Endothelial cell (in vitro differentiated cells): ENCODE measurements around the gene FAM118B. TPM values are rescaled to one million over a fixed set of nuclear protein-coding genes. Genes with fewer than 3 reads are reported as not detected.

Experiments used
- DNase-seq: peaks from one replicate; pipeline ENCODE4 v3.0.0; 2021; ENCODE audit warnings: low spot score
- H3K27ac Mint-ChIP-seq: one replicate; pipeline ENCODE4 v1.8.0; 2021; ENCODE audit warnings: mixed read lengths, inconsistent platforms; ENCODE audit not compliant: unreplicated experiment
- H3K27me3 Mint-ChIP-seq: one replicate; pipeline ENCODE4 v1.8.0; 2021; ENCODE audit warnings: mild to moderate bottlenecking, moderate library complexity, mixed read lengths, inconsistent platforms; ENCODE audit not compliant: unreplicated experiment
- H3K36me3 Mint-ChIP-seq: one replicate; pipeline ENCODE4 v1.8.0; 2021; ENCODE audit warnings: mild to moderate bottlenecking, low read depth, mixed read lengths, inconsistent platforms; ENCODE audit not compliant: unreplicated experiment
- H3K4me1 Mint-ChIP-seq: one replicate; pipeline ENCODE4 v1.8.0; 2021; ENCODE audit warnings: mild to moderate bottlenecking, mixed read lengths, inconsistent platforms; ENCODE audit not compliant: unreplicated experiment
- H3K4me3 Mint-ChIP-seq: one replicate; pipeline ENCODE4 v1.8.0; 2021; ENCODE audit warnings: mild to moderate bottlenecking, mixed read lengths, inconsistent platforms; ENCODE audit not compliant: unreplicated experiment
- H3K9me3 Mint-ChIP-seq: one replicate; pipeline ENCODE4 v1.8.0; 2021; ENCODE audit warnings: mixed read lengths, inconsistent platforms; ENCODE audit not compliant: unreplicated experiment
- CTCF ChIP-seq: fragments of 200-600 bp; sonication (generic); IDR thresholded peaks from one replicate; pipeline ENCODE4 v1.5.0; 2021; ENCODE audit warnings: antibody characterized with exemption; ENCODE audit not compliant: unreplicated experiment
- total RNA-seq: library from RNA; stranded (reverse); fragmentation: NEBNext Ultra II Directional; extraction: Animal tissue kit (Norgen Biotek cat#: 25700); gene quantifications from one replicate; pipeline ENCODE4 v1.2.1, GENCODE V29; 2021; ENCODE audit not compliant: unreplicated experiment

The FAM118B gene
- total RNA-seq, 1 donor from 2014 or later = 48.1 TPM

DNA sequence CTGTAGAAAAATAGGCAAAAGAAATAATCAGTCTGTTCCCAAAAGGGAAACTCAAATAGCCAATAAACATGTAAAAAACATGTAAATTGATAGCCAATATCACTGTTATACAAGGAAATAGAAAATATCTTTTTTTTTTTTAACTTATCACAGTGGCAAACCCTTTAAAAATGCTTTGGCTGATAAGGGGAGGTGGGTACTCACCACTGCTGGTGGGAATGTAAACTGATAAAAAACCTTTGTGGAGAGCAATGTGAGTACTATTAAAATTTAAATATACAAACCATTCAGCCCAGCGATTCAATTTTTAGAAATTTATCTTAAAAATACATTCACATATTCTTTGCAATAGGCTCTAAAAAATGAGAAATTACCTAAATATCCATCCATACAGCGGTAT lies 3.7 kb upstream of the FAM118B start:
- Mint-ChIP-seq H3K4me3 (no peak overlapping the region), H3K36me3 (peaks cover 17% of the 10 kb centered on the region), H3K27ac (no peak overlapping the region), H3K27me3 (peaks cover 17% of the 10 kb centered on the region), H3K4me1 (peaks cover 17% of the 10 kb centered on the region), H3K9me3 (no peaks in the 10 kb centered on the region)
- no peak for DNase-seq
- TF ChIP-seq CTCF = no peak

DNA sequence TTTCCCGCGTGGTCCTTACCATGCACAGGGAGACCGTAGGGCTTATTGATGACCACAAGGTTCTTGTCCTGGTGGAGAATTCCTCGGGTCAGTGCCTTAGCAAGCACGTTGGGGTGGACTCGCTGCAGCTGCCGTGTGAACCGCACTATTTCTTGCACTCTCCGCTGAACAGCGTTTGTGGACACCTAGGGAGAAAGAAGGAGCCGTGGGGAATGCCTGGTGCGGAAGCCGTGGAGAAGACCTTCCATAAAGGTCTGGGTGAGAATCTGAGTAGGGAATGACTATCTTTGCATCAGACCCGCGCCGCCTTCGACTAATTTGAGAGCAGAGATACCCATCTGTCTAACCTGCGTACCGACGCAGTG lies 729 bp upstream of the FAM118B start:
- no peaks in the 10 kb centered on the region for H3K9me3 Mint-ChIP-seq
- peak overlapping the region; percentile 98 for H3K4me3 Mint-ChIP-seq
- H3K27ac Mint-ChIP-seq = peak overlapping the region; percentile 91
- no peak for TF ChIP-seq CTCF
- no peak for DNase-seq
- H3K36me3 Mint-ChIP-seq = peaks cover 11% of the 10 kb centered on the region
- H3K4me1 Mint-ChIP-seq = peaks cover 29% of the 10 kb centered on the region
- H3K27me3 Mint-ChIP-seq = peaks cover 17% of the 10 kb centered on the region

DNA sequence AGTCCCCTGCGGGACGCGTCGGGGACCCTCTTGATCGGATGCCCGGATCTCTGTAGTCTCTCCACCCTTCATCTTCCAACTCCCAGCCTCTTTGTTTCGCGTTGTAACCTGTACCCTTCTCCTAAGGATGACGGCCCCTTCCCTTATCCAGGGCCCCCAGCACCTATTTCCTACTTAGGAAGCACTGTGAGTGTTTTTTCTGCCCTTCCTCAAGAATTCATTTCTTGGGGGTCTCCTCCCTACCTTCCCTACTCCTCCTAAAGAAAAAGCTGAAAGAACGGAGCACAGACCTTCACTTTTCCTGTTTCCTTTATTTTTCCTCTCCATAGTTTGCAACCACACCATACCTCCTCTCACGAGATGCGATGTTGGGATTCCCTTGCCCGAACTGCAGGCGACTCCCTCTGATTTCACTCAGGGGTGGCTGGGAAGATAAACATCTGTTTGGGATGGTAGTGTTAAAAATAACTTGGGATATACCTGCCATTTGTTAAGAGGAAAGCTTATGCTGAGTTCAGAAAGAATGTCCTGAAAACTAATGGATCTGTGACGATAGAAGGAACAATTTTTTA lies 593 bp downstream of the FAM118B start:
- Mint-ChIP-seq H3K4me3 (peak overlapping the region; percentile 98), H3K27me3 (peaks cover 15% of the 10 kb centered on the region), H3K4me1 (peaks cover 35% of the 10 kb centered on the region), H3K9me3 (no peaks in the 10 kb centered on the region), H3K27ac (peak overlapping the region; percentile 91), H3K36me3 (peaks cover 11% of the 10 kb centered on the region)
- no peak for DNase-seq
- TF ChIP-seq CTCF = no peak

GRCh38 chr11:126214441-126214840 lies 2.9 kb downstream of the FAM118B start:
- TF ChIP-seq CTCF = no peak
- Mint-ChIP-seq H3K27ac (no peak overlapping the region), H3K4me3 (peak overlapping the region; percentile 15), H3K27me3 (peaks cover 18% of the 10 kb centered on the region), H3K4me1 (peaks cover 47% of the 10 kb centered on the region), H3K9me3 (no peaks in the 10 kb centered on the region), H3K36me3 (peaks cover 6% of the 10 kb centered on the region)
- no peak for DNase-seq

GRCh38 chr11:126214841-126215240 lies 3.3 kb downstream of the FAM118B start:
- Mint-ChIP-seq H3K27ac (no peak overlapping the region), H3K27me3 (peaks cover 18% of the 10 kb centered on the region), H3K36me3 (peaks cover 6% of the 10 kb centered on the region), H3K4me3 (no peak overlapping the region), H3K9me3 (no peaks in the 10 kb centered on the region), H3K4me1 (peaks cover 47% of the 10 kb centered on the region)
- no peak for DNase-seq
- no peak for TF ChIP-seq CTCF
